Muscle layer of colon (tissue), 2 donors: ENCODE measurements around the gene ZBTB14.

Experiments used
- H3K27ac ChIP-seq: one replicate; pipeline ENCODE4 v1.7.0; 2013; ENCODE audit warnings: low read depth, mild to moderate bottlenecking, low read length, moderate library complexity
- H3K27me3 ChIP-seq, 2 donors: one replicate each; pipeline ENCODE4 v1.7.0; 2013; ENCODE audit warnings: low read length in 2 of 2, mild to moderate bottlenecking in 2 of 2; ENCODE audit not compliant: insufficient read depth in 2 of 2, control insufficient read depth in 1 of 2
- H3K36me3 ChIP-seq: one replicate; pipeline ENCODE4 v1.7.0; 2013; ENCODE audit warnings: mild to moderate bottlenecking, low read length; ENCODE audit not compliant: insufficient read depth
- H3K4me1 ChIP-seq: one replicate; pipeline ENCODE4 v1.7.0; 2013; ENCODE audit warnings: mild to moderate bottlenecking, low read length; ENCODE audit not compliant: insufficient read depth
- H3K4me3 ChIP-seq, 2 donors: one replicate each; pipeline ENCODE4 v1.7.0; 2013; ENCODE audit warnings: low read length in 2 of 2, low read depth in 1 of 2, mild to moderate bottlenecking in 1 of 2, moderate library complexity in 1 of 2
- H3K9ac ChIP-seq: one replicate; pipeline ENCODE4 v1.7.0; 2013; ENCODE audit warnings: low read length
- H3K9me3 ChIP-seq: one replicate; pipeline ENCODE4 v1.7.0; 2013; ENCODE audit warnings: mild to moderate bottlenecking, low read length
- donor health status: abdominal sarcoma.
- donor health status: Adenocarcinoma of cecum.

The ZBTB14 gene, protein sequence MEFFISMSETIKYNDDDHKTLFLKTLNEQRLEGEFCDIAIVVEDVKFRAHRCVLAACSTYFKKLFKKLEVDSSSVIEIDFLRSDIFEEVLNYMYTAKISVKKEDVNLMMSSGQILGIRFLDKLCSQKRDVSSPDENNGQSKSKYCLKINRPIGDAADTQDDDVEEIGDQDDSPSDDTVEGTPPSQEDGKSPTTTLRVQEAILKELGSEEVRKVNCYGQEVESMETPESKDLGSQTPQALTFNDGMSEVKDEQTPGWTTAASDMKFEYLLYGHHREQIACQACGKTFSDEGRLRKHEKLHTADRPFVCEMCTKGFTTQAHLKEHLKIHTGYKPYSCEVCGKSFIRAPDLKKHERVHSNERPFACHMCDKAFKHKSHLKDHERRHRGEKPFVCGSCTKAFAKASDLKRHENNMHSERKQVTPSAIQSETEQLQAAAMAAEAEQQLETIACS

DNA sequence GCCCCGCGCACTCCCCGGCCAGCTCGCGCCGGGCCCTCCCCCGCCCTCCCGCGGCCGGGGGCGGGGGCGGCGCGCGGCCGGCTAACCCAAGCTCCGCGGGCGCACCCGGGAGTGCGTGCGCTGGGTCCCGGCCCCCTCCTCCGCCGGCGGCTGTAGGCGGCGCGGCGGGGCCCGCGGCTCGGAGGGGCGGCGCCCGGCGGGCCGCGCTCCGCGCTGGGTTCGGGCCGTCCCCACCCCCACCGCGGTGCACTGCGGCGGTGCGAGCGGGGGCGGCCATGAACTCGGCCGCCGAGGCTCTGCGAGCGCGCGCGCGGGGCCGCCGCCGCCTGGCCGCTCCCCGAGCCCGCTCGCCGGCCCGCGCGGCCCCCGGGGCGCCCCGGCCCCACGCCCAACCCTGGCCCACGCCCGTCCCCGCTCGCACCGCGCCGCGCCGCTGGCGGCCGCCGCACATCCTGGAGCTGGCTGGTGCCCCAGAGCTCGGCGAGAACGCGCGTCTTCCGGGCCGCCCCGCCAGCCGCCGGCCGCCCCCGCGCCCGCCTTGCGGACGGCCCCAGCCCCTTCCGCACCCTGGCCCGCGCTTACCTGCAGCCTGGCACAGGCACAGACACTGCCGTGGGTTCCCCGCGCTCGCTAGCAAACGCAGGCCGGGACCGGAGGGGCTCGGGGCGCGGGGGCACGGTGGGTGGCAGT is at the start of gene ZBTB14:
Gene ZBTB14, minus strand, starts transcription at position 496 of the 690 bp plus-strand sequence. CDS start 2,480 bp downstream, outside the sequence.
- no peaks in the 10 kb centered on the region for H3K27me3 ChIP-seq
- H3K27ac ChIP-seq, result peak within 1 kb of the TSS; percentile 98
- no peaks in the 10 kb centered on the region for H3K9me3 ChIP-seq
- H3K4me3 ChIP-seq, result peak within 1 kb of the TSS; percentile 78 to 96
- peaks cover 11% of the 10 kb centered on the region for H3K4me1 ChIP-seq
- H3K9ac ChIP-seq, result peak within 1 kb of the TSS; percentile 47
- peaks cover 16% of the 10 kb centered on the region for H3K36me3 ChIP-seq

DNA sequence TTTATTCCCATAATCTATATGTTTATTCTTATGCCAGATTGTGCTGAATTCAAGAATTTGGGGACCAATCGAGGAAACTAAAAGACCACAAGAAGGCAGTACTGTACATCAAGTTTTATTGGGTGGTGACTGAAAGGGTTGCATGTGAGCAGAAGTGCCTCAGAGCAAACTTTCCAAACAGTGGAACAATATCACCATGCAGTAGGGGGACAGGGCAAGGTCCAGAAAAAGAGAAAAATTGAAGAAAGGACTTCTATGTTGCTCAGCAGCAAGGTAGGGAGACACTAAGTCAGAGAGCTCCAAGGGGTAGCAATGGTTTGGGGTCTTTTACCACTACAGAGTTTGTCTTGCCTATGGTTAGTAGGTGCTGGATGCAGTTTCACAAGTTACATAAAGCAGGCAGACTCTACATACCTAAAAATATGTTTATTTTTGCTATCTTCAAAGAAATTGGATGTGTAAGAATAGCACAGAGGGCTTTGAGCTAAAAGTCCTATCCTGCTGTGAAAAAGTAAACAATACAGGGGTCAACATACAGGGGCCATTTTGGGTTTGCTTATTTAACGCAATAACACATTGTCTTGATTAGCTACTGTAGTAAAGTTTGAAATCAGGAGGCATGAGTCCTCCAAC is 43.8 kb upstream of the ZBTB14 start:
- Histone ChIP-seq H3K4me3 (no peak overlapping the region), H3K36me3 (no peaks in the 10 kb centered on the region), H3K27ac (no peak overlapping the region), H3K9me3 (no peaks in the 10 kb centered on the region), H3K4me1 (no peaks in the 10 kb centered on the region), H3K27me3 (no peaks in the 10 kb centered on the region), H3K9ac (no peak overlapping the region)

DNA sequence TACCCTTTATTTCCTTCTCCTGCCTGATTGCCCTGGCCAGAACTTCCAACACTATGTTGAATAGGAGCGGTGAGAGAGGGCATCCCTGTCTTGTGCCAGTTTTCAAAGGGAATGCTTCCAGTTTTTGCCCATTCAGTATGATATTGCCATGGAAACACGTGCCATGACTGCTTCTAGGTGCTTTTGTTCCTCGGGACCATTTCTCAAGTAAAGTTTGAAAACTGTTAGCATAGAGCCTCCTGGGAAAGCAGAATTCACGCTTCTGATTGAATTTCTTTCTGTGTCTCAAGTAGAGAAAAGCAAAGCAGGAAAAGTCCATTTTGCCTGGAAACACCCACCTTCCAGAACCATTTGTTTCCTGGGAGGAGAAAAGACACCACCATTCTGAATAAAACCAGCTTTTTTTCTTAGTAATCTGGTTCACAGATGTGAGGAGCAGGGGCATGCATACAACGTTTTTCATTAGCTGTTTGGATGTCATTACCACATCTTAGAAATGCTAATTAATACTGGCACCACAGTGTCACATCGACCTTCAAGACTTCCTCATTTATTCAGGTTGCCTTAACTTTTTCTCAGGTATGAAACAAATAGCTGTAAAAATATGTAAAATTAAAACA is 39.0 kb upstream of the ZBTB14 start:
- H3K27me3 ChIP-seq, result no peaks in the 10 kb centered on the region
- no peaks in the 10 kb centered on the region for H3K36me3 ChIP-seq
- H3K9ac ChIP-seq, result no peak overlapping the region
- H3K4me1 ChIP-seq, result no peaks in the 10 kb centered on the region
- H3K9me3 ChIP-seq, result no peaks in the 10 kb centered on the region
- H3K27ac ChIP-seq, result no peak overlapping the region
- H3K4me3 ChIP-seq, result no peak overlapping the region

DNA sequence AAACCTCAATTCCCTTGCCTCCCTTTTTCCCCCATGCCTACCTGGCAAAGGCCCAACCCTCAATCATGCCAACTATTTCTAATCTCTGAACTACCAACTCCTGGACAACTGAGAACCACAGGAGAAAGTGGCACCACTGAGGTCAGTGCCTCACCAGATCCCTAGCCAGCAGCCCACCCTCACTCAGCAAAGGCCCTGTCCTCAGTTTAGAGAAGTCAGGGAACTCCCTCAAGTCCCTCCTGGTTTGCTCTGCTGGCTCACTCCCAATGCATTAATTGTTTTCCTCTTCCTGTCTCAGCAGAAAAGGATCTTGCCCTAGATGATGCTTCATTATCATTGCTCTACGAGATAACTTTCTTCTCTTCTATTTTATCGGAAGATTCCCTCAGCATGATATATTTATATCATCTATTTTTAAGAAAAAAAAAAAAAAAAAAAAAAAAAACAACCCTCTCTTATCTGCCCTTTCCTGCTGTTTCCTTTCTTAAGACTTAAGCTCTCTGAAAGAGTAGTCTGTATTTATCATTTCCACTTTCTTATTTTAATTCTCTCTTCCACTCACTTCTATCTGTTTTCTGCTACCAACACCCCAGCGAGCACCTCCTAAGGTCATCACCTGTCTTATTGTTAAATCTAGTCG is 22.7 kb upstream of the ZBTB14 start:
- H3K27me3 ChIP-seq, result no peaks in the 10 kb centered on the region
- H3K9ac ChIP-seq, result no peak overlapping the region
- H3K4me1 ChIP-seq, result no peaks in the 10 kb centered on the region
- no peaks in the 10 kb centered on the region for H3K36me3 ChIP-seq
- H3K9me3 ChIP-seq, result no peaks in the 10 kb centered on the region
- H3K4me3 ChIP-seq, result no peak overlapping the region
- H3K27ac ChIP-seq, result no peak overlapping the region

DNA sequence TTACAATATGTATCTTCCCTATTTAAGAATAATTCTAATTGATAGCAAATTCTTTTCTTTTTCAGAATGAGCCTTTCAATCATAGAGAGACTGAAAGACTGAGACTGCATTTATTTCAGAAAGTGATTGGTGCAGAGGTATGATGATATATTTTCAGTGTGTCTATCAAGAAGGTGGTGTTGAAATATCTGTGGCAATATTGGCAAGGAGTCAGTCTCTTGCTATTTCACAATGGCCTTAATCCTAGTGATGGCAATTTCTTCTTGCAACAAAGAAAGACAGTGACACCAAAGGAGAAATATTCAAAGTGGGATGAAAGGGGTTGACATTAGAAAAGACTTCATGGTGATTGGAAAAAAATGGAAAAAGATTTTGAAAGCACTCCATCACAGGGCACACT is 21.7 kb upstream of the ZBTB14 start:
- H3K9me3 ChIP-seq, result no peaks in the 10 kb centered on the region
- no peaks in the 10 kb centered on the region for H3K4me1 ChIP-seq
- H3K4me3 ChIP-seq, result no peak overlapping the region
- no peaks in the 10 kb centered on the region for H3K36me3 ChIP-seq
- no peak overlapping the region for H3K27ac ChIP-seq
- H3K9ac ChIP-seq, result no peak overlapping the region
- H3K27me3 ChIP-seq, result no peaks in the 10 kb centered on the region

DNA sequence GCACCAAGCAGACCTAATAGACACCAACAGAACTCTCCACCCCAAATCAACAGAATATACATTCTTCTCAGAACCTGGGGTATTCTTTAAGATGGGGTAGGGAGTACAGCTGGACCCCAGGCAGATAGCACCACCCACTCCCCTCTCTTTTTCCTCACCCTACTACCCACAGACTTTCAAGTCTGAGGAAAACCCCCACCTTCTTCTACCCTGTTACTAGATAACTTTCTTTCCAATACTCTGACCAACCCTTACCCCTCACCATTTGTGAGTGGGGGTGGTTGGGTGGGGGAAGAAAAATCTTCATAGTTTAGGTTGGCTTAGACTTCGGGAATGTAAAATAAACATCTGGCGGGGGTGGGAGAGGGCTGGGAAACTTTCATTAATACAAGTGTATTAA is 20.3 kb upstream of the ZBTB14 start:
- Histone ChIP-seq H3K27ac (no peak overlapping the region), H3K27me3 (no peaks in the 10 kb centered on the region), H3K4me3 (no peak overlapping the region), H3K4me1 (no peaks in the 10 kb centered on the region), H3K9me3 (no peaks in the 10 kb centered on the region), H3K36me3 (no peaks in the 10 kb centered on the region), H3K9ac (no peak overlapping the region)

DNA sequence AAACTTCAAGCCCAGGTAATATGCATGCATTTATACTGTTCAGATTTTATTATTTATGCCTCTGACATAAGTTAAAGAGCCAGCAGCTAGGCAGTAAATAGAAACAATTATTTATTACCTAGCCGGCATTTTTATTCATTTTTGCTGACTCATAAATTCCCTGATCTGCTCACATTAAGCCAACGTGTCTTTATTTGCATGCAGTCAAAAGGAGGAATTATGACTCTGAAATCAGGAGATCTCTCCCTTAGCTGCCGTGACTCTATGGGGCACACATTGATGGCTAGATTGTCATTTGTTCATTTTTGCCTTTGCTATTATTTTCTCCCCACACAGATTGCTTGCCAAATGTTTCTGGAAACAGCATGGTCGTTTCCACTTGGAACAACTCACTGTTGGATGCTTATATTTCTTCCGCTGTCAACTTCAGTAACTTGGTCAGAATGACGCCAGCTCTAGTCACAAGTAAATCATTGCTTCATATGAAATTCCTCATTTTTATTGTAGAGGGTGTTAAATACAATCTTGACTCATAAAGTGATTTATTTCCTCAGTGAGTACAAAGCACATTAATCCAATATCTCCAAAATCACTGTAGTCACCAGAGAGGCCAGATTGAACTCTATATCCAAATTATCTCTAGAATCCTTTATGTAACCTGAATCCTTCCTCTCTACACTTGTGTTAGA is 15.9 kb upstream of the ZBTB14 start:
- no peaks in the 10 kb centered on the region for H3K4me1 ChIP-seq

DNA sequence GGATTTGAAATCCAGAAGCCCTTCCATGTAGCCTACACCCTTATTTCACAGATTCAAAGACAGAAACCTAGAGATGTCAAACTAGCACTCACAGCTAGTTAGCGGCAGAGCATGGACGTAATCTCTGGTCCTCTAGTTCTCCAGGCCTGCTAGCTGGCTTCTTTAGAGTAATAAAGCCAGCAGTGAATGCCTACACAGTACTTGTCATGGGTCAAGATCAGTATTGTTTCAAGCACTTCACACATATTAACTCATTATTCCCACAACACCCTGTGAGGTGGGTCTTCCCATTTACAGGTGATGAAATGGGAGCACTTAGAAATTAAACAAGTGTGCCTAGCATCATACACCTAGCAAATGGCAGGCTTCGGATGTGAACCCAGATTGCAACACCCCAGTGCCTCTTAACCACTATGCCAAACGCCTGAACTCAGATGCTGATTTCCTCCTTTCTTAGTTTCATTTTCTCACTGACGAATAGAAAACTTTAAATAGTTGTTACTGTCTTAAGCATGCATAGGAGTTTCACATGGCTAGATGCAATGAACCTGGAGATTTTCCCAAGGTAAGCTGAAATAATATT is 14.5 kb upstream of the ZBTB14 start:
- no peaks in the 10 kb centered on the region for H3K27me3 ChIP-seq
- H3K36me3 ChIP-seq, result no peaks in the 10 kb centered on the region
- no peaks in the 10 kb centered on the region for H3K4me1 ChIP-seq
- H3K9ac ChIP-seq, result no peak overlapping the region
- no peaks in the 10 kb centered on the region for H3K9me3 ChIP-seq
- H3K4me3 ChIP-seq, result no peak overlapping the region
- no peak overlapping the region for H3K27ac ChIP-seq

More for the DNA sequence above, 15.9 kb upstream of the ZBTB14 start:
- Histone ChIP-seq H3K9ac (no peak overlapping the region), H3K9me3 (no peaks in the 10 kb centered on the region), H3K27ac (no peak overlapping the region), H3K27me3 (no peaks in the 10 kb centered on the region), H3K4me3 (no peak overlapping the region), H3K36me3 (no peaks in the 10 kb centered on the region)

DNA sequence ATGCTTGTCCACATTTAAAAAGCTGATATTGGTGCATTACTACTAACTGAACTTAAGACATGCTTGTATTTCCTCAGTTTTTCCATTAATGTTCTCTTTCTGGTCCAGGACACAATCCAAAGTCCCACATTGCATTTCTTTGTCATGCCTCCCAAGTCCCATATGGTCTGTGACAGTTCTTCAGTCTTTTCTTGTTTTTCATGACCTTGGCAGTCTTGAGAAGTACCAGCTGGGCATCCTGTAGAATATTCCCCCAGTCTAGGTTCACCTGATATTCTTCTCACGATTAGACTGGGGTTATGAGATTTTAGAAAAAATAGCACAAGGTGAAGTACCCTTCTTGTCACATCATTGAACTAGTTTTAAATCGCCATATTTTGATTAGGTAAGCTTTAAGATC is 10.3 kb upstream of the ZBTB14 start:
- H3K36me3 ChIP-seq, result no peaks in the 10 kb centered on the region
- no peaks in the 10 kb centered on the region for H3K4me1 ChIP-seq
- no peaks in the 10 kb centered on the region for H3K9me3 ChIP-seq
- no peaks in the 10 kb centered on the region for H3K27me3 ChIP-seq
- no peak overlapping the region for H3K4me3 ChIP-seq
- no peak overlapping the region for H3K9ac ChIP-seq
- no peak overlapping the region for H3K27ac ChIP-seq

DNA sequence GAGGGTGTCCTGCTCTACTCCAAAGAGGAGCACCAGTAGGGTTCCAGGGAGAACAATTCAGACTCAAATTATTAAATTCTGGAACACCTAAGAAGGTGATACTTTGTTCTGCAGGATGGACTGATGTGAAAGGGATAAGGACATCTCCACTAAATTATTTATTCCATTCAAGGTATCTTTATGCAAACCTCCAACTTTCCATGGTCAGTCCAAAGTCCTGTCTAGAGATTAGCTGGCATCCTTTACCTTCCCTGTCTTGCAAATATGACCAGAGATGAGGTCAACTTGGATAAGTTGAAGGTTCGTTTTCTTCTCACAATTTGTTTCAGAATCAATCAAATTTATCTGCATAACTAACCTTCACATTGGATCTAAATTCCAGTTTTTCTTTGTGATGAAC is 8.7 kb upstream of the ZBTB14 start:
- Histone ChIP-seq H3K4me3 (no peak overlapping the region), H3K4me1 (no peaks in the 10 kb centered on the region), H3K27ac (no peak overlapping the region), H3K9me3 (no peaks in the 10 kb centered on the region), H3K36me3 (no peaks in the 10 kb centered on the region), H3K9ac (no peak overlapping the region), H3K27me3 (no peaks in the 10 kb centered on the region)
